Hematopoietic multipotent progenitor cell treated with erythropoietin and hydrocortisone succinate and interleukin-3 and kit ligand, for 4 days (in vitro differentiated cells): ENCODE results near the gene LRP1-AS.

Experiments used
- DNase-seq: peaks from one replicate; pipeline ENCODE4 v3.0.0-alpha.2; 2015

Gene LRP1-AS

GRCh38 chr12:57116580-57117281, 30.7 kb downstream of the LRP1-AS start:
- DNase-seq = no peak

GRCh38 chr12:57112492-57113294, 34.7 kb downstream of the LRP1-AS start:
- no peak for DNase-seq

- peak; percentile 98 for DNase-seq
Observed at GRCh38 chr12:57111031-57111734, 36.2 kb downstream of the LRP1-AS start, which contains the start of gene STAT6. Gene STAT6 (minus strand): TSS chr12:57111362. CDS start chr12:57108278, 3,084 bp downstream.

- peak; percentile 94 for DNase-seq
Observed at GRCh38 chr12:57110104-57111030, 37.1 kb downstream of the LRP1-AS start.

GRCh38 chr12:57109207-57110103, 38.0 kb downstream of the LRP1-AS start:
- DNase-seq = no peak

GRCh38 chr12:57107456-57108155, 39.8 kb downstream of the LRP1-AS start:
- no peak for DNase-seq

- no peak for DNase-seq
Observed at GRCh38 chr12:57106021-57106708, 41.3 kb downstream of the LRP1-AS start.

- no peak for DNase-seq
Observed at GRCh38 chr12:57105011-57105753, 42.2 kb downstream of the LRP1-AS start.

GRCh38 chr12:57104292-57104910, 43.0 kb downstream of the LRP1-AS start:
- DNase-seq = no peak

- no peak for DNase-seq
Observed at GRCh38 chr12:57103856-57104255, 43.6 kb downstream of the LRP1-AS start.

- peak; percentile 57 for DNase-seq
Observed at GRCh38 chr12:57101892-57102695, 45.3 kb downstream of the LRP1-AS start.

GRCh38 chr12:57099766-57100165, 47.7 kb downstream of the LRP1-AS start:
- no peak for DNase-seq

- DNase-seq = no peak
Observed at GRCh38 chr12:57099047-57099714, 48.2 kb downstream of the LRP1-AS start.

GRCh38 chr12:57098546-57098945, 48.9 kb downstream of the LRP1-AS start:
- DNase-seq = no peak

GRCh38 chr12:57097554-57097835, 49.9 kb downstream of the LRP1-AS start:
- DNase-seq = peak; percentile 73

GRCh38 chr12:57096748-57097553, 50.5 kb downstream of the LRP1-AS start:
- no peak for DNase-seq
